B cell (primary cell): ENCODE data around the gene MS4A2.

Experiments used
- EZH2 ChIP-seq: IDR thresholded peaks from 2 replicates; pipeline ENCODE4 v1.6.1; 2012; ENCODE audit warnings: borderline replicate concordance, low read depth, mild to moderate bottlenecking, moderate library complexity, low read length; ENCODE audit not compliant: insufficient read depth, poor library complexity, severe bottlenecking
- TF ChIP-seq, protein P1 (sequence below): fragments of 200-600 bp; IDR thresholded peaks from one replicate; pipeline ENCODE4 v1.8.0; 2022; ENCODE audit warnings: antibody characterized with exemption, mild to moderate bottlenecking

DNA sequence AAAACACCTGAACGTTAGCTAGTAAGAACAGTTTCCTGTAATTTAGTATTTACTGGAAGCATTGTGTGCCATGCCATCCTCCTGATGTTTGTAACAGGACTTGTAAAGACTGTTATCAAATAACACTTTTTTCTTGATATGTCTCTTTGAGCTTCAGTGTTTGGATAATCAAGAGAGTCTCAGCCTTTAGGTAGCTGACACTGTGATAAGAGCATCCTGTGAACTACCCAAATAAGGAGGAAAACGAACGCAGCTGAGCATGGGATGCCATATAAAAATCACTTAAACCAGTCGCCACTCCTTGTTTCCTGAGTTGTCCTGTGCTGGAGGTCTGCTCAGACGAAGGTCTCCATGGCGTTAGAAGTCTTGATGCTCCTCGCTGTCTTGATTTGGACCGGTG, 48.4 kb upstream of the MS4A2 start, which contains the start of gene OOSP2:
- TF ChIP-seq, protein P1, sequence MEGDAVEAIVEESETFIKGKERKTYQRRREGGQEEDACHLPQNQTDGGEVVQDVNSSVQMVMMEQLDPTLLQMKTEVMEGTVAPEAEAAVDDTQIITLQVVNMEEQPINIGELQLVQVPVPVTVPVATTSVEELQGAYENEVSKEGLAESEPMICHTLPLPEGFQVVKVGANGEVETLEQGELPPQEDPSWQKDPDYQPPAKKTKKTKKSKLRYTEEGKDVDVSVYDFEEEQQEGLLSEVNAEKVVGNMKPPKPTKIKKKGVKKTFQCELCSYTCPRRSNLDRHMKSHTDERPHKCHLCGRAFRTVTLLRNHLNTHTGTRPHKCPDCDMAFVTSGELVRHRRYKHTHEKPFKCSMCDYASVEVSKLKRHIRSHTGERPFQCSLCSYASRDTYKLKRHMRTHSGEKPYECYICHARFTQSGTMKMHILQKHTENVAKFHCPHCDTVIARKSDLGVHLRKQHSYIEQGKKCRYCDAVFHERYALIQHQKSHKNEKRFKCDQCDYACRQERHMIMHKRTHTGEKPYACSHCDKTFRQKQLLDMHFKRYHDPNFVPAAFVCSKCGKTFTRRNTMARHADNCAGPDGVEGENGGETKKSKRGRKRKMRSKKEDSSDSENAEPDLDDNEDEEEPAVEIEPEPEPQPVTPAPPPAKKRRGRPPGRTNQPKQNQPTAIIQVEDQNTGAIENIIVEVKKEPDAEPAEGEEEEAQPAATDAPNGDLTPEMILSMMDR = no peak
- no peak for TF ChIP-seq EZH2
